HG02981 (cell line): ENCODE data around the gene RASSF9.

Source experiments
- ATAC-seq: cut with Tn5 transposase; IDR thresholded peaks from one replicate; pipeline ENCODE4 v1.9.1; 2021; ENCODE audit warnings: mild to moderate bottlenecking, moderate library complexity; ENCODE audit not compliant: unreplicated experiment

The RASSF9 gene

DNA sequence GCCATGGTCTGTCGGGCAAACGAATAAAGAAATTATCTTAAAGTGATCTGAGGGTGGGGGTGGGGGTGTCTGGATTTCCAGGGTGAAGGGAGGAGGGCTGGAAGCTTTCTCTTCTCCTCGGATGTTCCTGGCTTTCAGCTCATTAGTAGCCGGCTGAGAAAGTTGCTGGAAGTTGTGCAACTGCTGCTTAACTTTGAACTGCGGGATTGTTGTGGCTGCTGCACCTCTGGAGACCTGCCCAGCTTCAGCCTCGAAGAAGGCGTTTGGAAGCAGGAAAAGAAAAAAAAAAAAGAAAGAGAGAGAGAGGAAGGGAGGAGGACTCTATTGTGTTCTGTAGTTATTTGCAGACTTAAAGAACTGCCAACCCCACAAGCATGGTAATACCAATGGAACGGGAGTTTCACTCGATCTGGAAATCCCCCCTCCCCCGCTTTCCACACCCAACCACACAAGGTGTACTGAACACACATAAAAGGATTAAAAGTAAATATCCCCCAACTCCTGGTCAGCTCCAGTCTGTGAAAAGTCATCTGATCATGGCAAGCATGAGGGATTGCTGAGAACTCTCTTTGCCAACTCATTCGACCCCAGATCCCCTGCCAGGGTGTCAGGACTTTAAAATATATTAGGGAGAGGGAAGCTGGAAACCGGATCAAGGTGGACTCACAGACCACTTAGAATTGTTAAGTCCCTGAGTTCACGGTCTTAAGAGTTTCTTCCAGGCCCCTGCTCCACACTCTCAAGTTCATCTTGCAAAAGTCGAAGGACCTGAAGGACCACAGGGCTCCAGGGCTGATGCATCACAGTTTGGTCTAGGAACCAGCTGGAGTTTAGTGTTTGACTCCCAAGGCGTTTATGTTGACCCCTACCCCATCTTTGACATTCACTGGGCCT lies at the start of gene RASSF9:
Gene RASSF9 (minus strand): TSS at position 213 of the 894 bp plus-strand sequence. CDS start 208 bp downstream, at position 5.
- no peak for ATAC-seq

DNA sequence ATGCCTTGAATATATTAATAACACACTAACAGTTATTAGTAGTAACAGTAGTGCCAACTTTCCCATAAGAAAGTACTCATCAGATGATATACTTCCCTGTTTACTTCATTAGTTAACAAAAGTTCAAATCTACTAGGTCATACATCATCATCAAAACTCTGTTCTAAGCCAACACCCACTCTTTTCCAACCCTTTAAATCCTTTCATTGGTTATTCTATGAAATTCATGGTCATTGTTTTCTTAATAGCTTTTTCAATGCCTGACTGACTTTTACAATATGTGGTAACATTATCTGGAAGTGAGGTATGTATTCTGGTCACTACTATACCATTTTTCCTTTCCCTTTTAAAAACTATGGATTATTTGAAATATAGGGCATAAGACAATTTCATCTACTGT lies 47.6 kb upstream of the RASSF9 start:
- no peak for ATAC-seq

DNA sequence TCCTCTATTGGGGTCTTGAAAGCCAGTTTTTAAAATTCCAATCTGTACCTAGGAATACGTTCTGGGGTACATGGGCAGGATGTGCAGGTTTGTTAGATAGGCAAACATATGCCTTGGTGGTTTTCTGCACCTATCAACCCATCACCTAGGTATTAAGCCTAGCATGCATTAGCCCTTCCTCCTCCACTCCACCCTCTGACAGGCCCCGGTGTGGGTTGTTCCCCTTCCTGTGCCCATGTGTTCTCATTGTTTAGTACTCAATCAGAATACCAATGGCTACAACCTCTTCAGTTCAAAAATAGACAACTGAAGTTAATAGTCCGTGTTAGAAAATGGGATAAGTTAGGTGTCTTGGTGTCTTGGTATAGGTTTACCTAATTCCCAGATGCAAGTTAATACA lies 41.2 kb upstream of the RASSF9 start:
- ATAC-seq: no peak

DNA sequence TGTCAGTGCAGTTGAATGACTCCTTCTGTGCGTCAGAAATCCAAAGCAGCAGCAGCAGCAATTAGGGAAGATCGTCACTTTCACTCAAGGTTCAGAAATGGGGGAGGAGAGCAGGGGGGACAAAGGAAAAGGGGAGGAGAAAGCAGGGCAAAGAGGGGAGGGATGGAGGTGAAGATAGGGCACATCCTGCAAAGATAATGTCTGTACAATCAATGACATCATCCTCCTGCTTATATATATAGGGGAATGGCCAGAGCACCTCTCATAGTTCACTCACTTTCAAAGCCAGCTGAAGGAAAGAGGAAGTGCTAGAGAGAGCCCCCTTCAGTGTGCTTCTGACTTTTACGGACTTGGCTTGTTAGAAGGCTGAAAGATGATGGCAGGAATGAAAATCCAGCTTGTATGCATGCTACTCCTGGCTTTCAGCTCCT lies 37.8 kb upstream of the RASSF9 start, which contains the start of gene NTS:
Gene NTS (plus strand): TSS at position 265 of the 431 bp plus-strand sequence. CDS start 109 bp downstream, at position 374.
- peak; percentile 85 for ATAC-seq

DNA sequence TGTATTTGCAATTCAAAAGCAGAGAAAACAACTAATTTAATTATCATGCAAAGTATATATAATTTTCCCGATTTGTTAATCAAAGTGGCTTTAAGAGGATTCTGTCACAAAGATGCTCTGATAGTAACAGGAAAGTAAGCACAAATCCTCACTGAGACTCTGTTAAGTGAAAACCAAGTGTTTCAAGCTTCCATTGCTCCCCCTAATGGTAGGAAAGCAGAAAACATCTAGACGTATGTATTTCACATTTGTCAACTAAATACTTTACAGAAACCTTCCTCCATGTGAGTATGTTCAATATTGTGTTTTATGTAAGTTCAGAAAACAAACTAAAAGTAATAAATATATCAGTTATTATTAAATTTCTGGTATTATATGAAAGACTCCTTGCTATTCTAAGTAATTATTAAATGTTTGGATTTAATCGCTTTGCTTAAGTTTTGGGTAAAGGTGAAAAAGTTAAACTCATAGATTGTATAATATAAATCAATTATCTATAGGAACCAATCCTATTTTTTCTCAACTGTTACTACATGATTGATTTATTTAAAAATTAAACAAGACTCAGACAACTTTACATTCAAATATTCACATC lies 36.4 kb upstream of the RASSF9 start:
- peak; percentile 79 for ATAC-seq

DNA sequence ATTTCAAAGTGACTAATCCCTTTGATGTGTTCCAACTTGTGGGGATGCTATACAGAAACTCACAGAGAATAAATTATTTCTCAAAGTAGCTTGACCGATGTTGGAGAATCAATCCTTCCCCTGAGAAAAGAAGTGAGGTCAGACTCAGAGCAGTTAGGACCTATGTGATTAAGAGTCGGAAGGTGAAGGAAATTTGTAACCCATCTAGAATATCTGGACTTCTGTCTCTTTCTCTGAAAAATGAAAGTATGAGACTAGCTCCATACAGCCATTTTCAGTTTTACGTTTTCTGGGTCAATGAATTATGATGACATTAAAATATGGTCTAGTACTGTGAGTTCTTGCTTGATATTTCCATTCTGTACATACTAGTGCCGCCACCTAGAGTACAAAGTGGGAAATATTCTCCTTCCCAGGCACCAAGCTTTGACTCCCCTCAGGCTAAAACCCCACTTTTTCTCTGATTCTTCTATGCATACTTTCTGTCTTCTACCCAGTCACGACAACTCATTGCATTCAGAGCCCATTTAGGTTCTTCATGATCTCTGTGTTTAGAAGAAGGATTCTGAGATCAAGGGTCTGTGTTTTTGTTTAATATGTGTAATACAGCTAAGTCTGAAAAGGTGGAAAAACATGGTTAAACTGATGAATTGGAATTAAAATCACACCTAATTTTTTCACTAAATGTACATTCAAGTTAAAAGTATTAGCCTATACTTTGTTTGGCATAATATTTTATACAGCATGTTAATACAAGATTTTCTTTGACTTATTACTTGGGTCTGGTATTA lies 31.0 kb upstream of the RASSF9 start:
- peak; percentile 97 for ATAC-seq

DNA sequence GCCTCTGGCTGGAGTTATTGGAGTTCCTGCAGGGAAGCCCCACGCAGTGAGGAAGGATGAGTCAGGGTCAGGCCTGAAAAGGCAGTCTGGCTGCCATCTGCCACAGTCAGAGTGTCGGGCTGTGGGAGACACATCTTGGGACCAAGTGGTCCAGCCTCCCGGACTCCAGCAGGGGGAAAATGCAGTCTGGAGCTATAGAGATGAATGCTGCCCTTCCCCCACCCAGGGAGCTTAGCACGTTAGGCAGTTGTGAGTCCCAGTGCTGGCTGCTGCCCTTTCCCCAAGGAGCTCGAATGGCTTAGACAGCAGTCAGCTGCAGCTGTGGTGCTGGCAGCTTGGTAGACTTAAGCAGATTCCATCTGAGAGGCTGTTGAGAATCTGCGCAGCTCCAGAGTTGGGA lies 29.7 kb upstream of the RASSF9 start:
- ATAC-seq: no peak

DNA sequence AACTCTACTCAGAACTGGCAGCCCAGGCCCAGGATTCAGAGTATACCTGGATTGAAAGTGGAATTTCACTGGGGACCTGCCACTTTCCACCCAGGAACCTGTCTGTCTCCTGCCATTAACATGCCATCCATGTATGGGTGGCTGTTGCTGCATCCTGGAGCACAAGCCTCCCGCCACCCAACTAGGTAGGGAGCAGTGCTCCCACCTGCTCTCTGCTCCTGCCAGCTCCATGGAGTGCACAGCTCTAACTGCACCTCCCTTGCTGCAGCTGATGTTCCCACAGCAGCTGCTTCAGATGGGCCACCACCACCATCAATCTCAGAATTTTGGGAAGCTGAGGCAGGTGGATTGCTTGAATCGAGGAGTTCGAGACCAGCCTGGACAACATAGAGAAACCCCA lies 20.8 kb upstream of the RASSF9 start:
- ATAC-seq: no peak

DNA sequence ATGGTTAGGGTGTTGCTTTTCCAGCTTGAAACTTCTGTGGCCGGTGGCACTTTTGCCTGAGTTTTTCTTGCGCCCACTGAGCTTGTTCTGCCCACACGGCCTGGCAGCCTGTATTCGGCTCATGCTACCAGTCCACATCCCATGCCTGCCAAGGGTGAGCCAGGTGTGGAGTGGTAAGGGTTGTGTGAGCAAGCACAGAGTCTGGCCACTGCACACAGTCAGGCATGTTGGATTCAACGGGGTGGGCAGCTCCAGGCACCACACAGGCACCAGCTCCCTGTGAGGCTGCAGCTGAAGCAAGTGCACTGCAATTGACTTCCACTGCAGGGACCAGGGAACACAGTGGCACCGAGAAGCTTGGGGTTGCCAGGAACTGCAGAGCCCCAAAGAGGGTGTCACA lies 19.1 kb upstream of the RASSF9 start:
- no peak for ATAC-seq

DNA sequence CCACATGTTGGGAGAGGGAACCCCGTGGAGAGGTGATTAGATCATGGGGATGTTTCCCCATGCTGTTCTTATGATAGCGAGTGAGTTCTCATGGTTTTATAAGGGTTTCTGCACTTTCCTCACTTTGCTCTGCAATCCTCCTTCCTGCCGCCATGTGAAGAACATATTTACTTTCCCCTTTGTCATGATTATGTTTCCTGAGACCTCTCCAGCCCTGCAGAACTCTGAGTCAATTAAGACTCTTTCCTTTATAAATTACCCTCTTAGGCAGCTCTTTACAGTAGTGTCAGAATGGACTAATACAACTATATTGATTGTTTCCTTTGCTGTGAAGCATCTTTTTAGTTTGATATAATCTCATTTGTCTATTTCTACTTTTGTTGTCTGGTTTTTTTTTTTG lies 13.1 kb upstream of the RASSF9 start:
- no peak for ATAC-seq

DNA sequence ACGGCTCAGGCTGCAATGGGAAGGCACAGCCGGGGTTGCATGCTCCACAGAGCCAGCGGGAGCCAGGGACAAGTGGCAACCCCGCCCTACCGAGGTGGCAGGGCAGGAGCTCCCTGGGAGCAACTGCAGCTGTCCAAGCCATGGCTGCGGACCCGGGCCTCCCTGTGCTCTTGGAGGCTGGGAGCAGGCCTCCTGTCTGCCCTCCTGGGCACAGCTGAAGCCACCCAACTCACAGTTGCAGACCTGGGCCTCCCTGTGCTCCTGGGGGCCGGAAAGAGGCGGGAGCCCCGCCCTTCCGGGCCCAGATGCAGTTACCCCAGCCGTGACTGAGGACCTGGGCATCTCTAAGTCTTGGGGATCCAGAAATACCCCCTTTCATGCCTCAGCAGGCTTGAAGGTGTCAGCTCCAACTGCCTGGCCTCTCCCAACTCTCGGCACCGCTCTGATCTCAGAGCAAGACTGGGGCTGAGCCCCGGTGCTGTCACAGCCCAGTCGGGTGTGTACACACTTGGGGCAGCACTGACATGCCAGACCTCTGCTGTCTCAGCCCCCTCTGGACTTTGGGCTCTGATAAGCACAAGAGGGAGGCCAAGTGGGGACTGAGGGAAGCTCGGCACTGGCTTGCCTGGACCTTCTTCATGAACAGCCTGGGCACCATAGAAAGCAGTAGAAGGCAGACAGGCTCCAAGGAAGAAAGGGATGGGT lies 7.5 kb upstream of the RASSF9 start:
- no peak for ATAC-seq

DNA sequence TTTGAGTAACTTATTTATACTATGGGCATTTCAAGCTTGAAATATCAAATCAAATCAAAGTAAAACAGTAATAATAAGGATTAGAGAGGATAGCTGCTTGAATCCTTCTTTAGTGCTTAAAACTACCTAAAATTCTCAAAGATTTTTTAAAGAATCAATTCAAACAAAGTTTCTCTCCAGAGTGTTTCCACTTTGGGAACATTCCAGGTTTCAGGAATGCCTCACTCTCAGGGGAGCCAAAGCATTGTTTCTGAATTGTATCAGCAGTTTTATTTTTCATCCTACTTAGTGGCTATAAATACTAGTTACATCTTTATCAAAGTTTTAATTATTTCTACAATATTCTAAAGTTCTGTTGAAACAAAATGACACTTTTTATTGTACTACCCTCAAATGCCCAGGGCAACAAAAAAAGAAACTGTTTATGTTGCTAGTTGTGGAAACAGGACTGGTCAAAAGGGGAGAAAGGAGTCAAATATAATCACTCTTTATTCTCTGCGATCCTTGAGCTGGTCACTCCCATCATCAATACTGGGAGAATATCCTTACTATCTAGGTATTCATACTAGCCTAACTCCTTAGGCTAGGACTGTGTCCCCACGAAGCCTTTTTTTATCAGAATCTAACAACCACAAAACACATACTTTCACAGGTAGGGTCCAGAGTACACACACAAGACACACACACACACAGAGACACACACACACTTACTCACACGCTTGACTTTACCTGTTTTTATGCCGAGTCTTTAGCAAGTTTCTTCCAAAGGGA lies 598 bp downstream of the RASSF9 start:
- no peak for ATAC-seq

DNA sequence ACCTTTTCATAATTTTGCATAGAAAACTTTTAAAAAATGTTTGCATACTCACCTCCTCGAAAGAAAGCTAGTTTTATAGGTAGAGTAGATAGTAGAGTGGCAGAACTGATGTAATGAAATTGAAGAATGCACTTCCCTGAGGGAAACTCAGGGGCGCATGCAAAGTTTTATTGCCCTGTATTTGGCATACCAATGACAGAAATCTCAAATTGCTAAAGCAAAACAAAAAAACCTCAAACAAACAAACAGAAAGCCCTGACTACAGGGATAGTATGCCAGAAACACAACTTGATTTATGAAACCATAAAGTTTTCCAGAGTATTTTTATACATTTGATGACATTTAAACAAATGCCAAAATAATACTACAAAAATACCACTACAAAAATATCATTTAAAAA lies 1.8 kb downstream of the RASSF9 start:
- no peak for ATAC-seq

DNA sequence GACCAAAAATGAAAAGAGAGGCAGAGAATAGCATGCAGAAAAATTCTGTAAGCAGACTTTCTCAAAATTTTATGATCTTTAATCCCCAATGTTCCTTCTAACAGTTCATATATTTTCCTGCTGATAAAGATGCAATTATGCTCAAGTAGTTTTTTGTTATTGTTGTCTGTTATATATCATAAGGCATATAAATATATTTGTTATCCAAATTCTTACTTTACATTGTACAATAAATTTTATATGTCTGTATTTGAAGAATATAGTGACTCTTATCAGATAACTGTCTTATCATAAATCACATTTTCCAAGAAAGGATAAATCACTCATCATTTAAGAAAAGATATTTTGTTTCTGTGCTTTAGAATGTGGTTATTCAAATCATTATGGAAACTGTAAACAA lies 2.6 kb downstream of the RASSF9 start:
- ATAC-seq: no peak

DNA sequence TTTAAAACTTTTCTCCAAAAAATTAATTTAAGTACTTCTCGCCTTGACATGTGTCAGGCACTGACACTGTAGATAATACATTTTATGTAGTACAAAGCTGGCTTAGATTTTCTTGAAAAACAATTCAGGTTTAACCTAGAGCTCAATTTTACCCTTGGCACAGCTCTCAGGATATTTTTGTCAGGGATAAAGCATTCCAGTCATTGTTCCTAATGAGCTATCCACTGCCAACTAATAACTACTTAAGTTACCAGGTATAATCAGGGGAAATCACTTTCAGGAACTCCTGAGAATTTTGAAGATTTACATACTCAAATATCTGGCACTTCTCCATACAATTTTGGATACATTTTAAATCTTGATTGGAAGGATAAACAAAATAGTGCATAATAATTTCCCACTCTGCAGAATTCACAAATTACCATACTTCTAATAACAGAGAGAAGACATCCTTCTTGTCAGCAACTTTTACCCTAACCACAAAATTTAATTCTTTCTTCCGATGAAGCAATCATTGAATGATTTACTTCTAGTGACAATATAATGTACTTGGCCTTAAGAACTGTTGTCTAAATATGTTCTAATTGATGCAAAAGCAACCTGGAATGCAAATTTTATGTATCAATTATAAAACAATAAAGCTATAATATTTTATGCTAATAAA lies 4.8 kb downstream of the RASSF9 start:
- ATAC-seq: no peak

DNA sequence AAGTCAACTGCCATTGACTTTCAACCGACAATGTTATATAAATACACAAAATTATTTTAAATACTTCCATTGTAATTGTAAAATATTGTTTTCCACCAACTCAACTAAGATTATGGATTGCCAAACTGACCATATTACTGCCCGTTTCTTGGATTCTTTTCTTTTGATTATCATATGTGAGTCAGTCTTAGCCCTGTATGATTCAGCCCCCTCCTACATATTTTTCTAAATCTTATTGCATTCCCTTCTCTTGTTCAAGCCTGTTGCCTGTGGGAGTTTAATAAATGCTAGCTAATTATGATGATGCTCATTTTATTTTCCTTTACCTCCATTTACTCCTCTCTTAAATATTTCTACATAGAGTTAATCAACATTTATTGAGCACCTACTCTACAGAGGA lies 6.8 kb downstream of the RASSF9 start:
- ATAC-seq: no peak

DNA sequence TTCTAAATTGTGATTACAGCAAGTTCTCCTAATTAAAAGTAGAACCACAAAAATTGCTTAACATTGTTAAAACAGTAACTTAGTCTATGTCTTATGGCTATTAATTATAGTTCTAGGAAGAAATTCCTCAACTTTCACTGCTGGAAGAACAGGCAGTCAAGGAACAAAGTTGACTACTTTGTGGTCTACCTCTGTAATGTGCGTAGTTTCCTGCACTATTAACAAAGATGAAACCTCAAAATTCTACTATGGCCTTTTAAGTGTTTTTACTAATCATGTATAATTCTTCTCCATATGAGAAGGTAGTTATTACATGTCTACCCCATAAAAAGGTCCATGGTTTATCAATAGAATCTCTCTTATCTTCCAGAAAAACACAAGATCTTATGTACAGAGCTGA lies 7.6 kb downstream of the RASSF9 start:
- no peak for ATAC-seq

DNA sequence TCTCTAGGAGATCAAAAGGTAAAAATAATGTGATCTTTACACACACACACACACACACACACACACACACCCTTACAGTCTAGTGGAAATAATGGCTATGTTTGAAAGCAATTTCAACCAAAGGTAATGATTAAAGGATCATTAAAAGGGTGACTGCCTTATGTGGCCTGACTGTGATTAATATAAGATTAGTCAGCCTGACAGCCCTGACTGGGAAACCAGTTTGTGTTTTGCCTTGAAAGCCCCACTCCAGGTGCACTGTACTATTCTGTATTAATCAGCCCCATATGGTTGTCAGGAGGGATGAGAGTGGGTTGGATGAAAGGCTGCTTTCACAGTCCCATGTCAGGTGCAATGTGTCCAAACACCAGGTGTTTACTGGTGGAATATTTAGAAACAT lies 10.5 kb downstream of the RASSF9 start:
- ATAC-seq: no peak

DNA sequence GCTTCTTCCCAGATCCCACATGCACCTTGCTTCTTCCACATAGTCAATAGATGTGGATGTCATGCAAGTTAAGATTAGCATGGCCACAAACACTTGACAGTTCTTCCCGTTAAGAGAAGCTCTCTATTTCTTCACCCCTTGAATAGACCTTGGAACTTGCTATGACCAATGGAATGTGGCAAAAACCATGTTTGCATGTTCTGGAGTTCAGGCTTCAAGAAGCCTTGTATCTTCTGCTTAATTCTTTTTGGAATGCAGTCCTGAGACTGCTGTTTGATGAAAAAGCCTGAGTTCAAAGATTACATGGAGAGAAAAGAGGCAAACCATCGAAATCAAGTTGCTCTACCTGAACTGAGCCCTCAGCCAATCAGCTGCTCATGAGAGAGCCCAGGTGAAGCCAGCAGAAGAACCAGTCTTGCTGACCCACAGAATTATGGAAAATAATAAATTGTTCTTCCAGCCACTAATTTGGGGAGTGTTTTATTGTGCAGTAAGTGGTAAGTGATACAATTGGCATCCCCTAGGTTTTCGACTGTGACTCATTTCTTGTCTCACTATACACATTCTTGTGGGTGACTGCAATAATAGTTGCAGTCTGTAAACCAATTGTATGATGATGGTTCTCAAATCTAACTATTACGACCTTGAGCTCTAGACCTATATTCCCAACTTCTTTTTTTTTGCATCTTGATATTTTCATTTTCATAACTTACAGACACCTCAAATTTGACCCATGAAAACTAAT lies 12.6 kb downstream of the RASSF9 start:
- no peak for ATAC-seq
